ENCODE data around the gene TK1.
"Not testable (repeated sequence)": the region's sequence is repeated elsewhere in the genome, so short reads cannot be mapped to it uniquely, and the experiment has no call there.

Gene TK1

DNA sequence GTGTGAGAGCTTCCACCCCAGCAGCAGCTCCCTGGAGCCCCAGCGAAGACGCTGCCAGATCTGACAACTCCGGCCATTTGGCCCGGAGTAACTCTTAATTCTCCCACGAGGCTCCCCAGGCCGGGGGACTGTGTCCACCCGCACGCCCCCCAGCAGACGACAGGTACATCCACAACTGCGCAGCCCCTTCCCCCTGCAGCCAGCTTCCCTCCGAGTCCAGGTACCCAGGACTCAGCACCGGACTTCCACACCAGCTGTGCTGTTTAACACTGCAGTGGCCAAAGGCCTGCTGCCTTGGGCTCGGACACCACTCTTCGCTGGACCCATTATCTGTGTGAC, 11.2 kb downstream of the TK1 start:
- no peak for DNase-seq

DNA sequence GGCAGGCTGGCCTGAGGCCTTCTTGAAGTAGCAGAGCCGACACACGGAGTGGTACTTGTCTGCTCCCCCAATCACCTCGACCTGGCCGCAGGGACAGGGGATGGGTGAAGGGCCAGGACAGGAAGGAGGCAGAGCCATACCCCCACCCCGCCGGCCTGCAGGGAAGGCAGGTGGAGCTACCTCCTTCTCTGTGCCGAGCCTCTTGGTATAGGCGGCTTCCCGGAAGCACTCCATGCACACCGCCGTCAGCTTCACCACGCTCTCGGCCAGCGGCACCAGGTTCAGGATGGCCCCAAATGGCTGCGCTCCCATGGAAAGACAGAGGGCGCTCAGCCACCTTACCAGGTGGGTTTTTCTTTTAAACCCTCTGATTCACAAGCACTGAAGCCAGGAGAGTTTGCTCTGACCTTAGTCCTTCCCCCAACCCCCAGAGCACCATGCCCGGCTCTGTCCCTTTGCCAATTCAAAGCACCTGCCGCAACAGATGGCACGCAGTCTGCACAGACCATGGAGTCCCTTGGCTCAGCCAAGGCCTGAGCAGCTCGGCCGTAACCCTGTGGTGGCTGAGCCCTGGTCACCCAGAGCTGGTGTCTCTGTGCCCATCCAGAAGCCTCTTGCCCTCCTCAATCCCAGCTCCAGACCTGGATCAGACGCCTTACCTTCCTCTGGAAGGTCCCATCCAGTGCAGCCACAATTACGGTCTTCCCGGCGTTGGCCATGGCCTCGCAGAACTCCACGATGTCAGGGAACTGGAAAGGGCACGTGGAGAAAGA, 11.8 kb downstream of the TK1 start:
- peak; percentile 51 for DNase-seq

GRCh38 chr17:78174346-78174869, 12.4 kb downstream of the TK1 start:
- DNase-seq = peak; percentile 58

DNA sequence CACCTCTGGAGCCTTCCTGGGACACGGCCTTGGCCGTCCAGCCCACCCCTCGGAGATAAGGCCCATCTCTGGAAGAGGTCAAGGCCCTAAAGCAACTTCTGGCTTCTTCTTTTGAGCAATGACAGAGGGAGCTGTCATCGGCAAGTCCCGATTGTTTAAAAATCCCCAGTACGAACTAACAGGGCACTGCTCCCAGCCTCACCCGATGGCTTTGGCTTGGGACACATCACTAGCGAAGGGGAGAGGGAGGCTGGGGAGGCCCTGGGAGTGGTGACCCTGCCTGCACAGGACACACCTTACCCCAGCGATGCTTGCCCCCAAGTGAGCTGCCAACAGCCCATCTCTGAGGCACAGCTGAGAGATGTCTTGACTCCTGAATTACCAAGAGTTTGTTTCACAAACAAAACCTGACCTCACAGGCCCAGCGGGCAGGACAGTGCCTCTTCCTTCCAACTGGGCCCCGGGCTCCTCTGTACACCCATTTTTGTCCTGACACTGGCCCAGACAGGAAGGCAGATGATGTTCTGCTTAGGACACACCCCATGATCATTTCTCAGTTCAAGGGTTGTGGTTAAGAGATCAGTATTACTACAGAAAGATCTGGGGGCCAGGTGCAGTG, 13.6 kb downstream of the TK1 start:
- DNase-seq = no peak

DNA sequence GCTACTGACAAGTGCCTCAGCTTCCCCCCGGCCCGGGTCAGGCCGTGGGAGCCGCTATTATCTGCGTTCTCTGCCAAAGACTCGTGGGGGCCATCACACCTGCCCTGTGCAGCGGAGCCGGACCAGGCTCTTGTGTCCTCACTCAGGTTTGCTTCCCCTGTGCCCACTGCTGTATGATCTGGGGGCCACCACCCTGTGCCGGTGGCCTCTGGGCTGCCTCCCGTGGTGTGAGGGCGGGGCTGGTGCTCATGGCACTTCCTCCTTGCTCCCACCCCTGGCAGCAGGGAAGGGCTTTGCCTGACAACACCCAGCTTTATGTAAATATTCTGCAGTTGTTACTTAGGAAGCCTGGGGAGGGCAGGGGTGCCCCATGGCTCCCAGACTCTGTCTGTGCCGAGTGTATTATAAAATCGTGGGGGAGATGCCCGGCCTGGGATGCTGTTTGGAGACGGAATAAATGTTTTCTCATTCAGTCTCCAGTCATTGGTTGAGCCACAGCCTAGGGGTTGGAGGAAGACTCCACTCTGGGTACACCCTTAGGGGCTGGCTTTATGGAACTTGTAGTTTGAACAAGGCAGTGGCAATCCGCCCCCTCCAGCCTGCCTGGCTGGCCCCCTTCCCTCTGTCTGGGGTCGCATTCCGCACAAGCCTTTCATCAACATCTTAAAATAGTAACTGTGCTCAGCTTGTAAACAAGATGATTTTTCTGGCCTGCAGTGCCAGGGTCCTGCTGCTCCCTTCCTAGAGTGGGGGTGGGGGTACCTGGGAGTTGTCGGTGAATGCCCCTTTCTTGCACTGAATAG, 14.4 kb downstream of the TK1 start:
- DNase-seq = peak; percentile 64

- DNase-seq = not testable (repeated sequence)
Observed at GRCh38 chr17:78171591-78172248, 15.1 kb downstream of the TK1 start.

DNA sequence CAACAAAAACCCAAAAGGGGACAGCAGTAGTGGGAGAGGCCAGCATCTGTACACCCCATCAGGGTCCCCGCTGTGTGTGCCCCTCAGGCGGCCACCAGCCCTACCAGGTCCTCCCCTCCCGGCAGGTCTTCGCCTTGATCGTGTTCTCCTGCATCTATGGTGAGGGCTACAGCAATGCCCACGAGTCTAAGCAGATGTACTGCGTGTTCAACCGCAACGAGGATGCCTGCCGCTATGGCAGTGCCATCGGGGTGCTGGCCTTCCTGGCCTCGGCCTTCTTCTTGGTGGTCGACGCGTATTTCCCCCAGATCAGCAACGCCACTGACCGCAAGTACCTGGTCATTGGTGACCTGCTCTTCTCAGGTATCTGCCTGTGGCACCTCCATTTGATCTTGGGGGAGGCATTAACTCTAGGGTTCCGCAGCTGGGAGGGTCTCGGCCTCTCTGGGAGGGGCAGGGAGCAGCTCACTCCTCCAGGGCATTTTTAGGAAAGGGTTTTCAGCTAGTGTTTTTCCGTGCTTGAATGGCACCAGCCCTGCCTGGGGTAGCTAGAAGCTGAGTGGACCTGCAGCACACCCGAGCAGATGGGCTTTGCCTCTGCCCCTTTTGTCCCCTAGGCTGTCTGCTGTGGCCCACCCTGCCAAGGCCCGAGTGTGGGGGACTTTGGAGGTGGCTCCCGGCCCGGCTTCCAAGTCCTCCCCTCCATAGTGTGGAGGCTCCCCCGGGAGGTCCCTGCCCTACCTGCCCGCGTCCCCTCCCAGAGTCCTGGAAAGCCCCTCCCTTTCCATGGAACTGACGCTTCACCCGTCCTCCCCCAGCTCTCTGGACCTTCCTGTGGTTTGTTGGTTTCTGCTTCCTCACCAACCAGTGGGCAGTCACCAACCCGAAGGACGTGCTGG, 15.9 kb downstream of the TK1 start:
- no peak for DNase-seq

DNA sequence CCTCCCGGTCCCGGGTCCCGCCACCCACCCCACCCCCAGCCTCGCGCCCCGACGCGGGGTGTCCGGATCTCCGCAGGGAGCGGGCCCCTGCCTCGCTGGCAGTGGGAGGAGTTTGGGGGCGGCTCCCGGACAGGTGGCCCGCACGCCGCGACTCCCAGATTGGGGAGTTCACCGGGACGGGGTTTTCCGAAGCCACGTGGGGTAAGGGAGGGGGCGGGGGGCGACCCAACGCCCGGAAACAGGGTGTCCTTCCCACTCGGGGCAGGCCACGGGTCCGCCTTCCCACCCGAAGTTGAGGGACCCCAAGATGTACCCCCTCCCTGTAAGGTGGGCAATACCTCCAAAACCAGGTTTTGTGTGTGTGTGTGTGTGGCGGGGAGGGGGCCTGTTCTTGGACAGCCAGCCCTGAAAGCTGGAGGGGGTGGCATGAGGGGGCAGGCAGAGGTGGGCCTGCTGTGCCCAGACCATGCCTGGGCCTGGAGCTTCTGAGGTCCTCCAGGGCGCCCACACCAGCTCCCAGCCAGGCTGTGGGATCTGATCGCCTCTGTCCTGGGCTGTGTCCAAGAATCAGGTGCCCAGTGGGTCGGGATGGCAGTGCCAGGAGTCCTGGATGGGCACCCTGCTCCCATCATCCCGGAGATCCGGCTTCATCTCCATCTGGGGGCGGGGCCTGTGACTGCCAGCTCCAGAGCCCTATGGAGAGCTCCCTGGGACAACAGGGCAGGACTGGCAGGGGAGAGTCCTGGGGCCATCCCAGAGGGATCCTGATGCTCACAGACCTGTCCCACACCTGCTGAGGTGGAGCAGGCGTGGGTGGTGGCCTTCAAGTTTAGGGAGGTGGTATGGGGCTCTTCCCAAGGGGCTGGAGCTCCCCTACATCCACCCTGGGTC, 17.7 kb downstream of the TK1 start:
- peak; percentile 22 for DNase-seq

GRCh38 chr17:78168242-78168902, 18.5 kb downstream of the TK1 start, which contains the start of gene SYNGR2:
Gene SYNGR2 (plus strand): TSS chr17:78168581. CDS start chr17:78168617, 36 bp downstream.
- DNase-seq = peak; percentile 58

DNA sequence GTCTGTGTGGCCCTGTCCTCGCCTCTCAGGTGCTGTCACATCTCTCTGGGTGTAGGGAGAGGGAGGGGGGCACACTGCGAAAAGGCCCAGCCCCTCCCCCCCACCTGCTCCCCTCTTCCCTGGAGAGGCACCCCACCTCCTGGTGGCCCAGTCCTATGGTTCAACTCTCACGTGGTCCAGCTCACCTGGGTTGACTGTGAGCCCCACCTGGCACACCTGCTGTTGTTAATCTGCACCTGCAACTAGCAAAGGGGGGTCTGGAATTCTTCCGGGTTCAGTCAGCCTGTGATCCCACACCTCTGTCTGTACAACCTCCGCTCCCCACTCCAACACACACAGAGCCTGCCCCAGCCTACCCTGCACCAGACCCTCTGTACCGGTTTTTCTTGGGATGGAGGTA, 20.4 kb downstream of the TK1 start:
- no peak for DNase-seq

GRCh38 chr17:78164748-78165607, 21.9 kb downstream of the TK1 start:
- no peak for DNase-seq

GRCh38 chr17:78163881-78164747, 22.7 kb downstream of the TK1 start:
- no peak for DNase-seq

GRCh38 chr17:78159575-78160158, 27.2 kb downstream of the TK1 start:
- no peak for DNase-seq

DNA sequence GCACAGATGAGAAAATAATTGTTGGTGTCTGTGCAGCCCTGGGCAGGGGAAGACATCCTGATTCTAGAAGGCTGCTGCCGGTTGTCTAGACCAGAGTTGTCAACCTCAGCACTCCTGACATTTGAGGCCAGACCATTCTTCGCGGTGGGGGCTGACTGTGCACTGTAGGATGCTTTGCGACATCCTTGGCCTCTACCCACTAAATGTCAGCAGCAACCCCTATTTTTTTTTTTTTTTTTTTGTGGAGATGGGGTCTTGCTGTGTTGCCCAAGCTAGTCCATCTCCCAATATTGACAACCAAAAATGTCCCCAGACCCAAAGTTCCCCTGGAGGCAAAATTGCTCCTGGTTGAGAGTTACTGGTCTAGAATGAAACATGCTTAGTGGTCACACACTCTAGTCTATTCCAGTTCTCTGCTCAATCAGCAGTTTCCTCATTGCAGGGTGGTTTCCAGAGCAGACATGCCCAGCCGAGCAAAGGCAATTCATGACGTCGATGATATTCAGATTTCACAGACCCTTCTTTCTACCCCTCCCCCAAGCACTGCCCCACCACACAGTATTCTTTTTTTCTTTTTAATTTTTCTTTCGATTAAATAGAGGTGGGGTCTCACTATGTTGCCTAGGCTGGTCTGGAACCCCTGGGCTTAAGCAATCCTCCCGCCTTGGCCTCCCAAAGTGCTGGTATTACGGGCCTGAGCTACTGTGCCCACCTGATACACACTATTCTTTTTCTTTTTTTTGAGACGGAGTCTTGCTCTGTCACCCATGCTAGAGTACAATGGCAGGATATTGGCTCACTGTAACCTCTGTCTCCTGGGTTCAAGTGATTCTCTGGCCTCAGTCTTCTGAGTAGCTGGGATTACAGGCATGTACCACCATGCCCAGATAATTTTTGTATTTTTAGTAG, 31.7 kb downstream of the TK1 start:
- DNase-seq = no peak

GRCh38 chr17:78151514-78152008, 35.3 kb downstream of the TK1 start:
- no peak for DNase-seq

DNA sequence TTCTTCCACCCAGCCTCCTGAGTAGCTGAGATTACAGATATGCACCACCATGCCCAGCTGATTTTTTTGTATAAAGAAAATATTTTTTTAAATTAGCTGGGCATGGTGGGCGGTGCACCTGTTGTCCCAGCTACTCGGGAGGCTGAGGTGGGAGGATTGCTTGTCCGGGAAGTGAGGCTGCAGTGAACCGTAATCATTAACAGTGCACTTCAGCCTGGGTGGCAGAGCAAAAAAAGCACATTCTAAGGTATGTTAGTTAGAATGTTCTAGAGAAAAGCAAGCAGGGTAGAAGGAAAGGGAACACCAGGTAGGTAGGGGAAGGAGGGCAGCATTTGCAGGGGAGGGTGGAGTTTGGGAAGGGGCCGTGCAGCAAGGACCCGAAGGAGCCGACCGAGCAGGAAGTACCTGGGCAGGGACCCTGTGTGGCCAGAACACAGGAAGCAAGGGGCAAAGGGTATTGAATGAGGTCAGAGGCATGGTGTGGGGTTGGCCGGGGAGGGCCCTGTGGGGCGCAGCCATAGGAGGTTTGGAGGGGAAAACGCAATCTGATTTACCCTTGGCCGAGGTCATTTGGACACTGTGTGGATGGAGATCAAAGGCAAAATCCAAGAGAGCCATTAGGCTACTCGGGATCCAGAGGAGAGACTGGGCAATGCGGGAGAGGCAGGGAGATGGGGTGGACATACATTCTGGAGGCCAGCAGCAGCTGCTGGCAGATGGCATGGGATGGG, 38.4 kb downstream of the TK1 start:
- DNase-seq = no peak

Measured in DMS153 (cell line).